OCI-LY3 (cell line): Measurements from ENCODE around the gene NKX3-2.

Experiments
- H2AFZ ChIP-seq: fragments of 200-600, 300-600 bp; shearing (Covaris generic); 2 replicates; pipeline ENCODE4 v1.6.0; 2014; ENCODE audit warnings: antibody characterized with exemption, low read depth, low read length
- H3K27ac ChIP-seq: fragments of 200-600, 300-600 bp; sonication (generic); 2 replicates; pipeline ENCODE4 v1.5.1; 2014; ENCODE audit warnings: mild to moderate bottlenecking, low read length, moderate library complexity, mixed read lengths
- H3K27me3 ChIP-seq: fragments of 200-600, 300-600 bp; sonication (generic); 2 replicates; pipeline ENCODE4 v1.6.1; 2014; ENCODE audit warnings: low read depth, low read length, mixed read lengths
- H3K36me3 ChIP-seq: fragments of 200-600, 300-600 bp; sonication (generic); replicated peaks from 2 replicates; pipeline ENCODE3; 2014; ENCODE audit warnings: low read depth, low read length, mixed read lengths
- H3K4me1 ChIP-seq: fragments of 300-600, 200-600 bp; sonication (generic); 2 replicates; pipeline ENCODE4 v1.6.1; 2014; ENCODE audit warnings: low read length, mixed read lengths
- H3K4me2 ChIP-seq: fragments of 200-600, 300-600 bp; sonication (generic); 2 replicates; pipeline ENCODE4 v1.6.1; 2014; ENCODE audit warnings: low read length, mixed read lengths
- H3K4me3 ChIP-seq: fragments of 300-600, 200-600 bp; sonication (generic); 2 replicates; pipeline ENCODE4 v1.5.1; 2014; ENCODE audit warnings: antibody characterized with exemption, mild to moderate bottlenecking, low read length, moderate library complexity
- H3K79me2 ChIP-seq: fragments of 300-600, 200-600 bp; shearing (Covaris generic); 2 replicates; pipeline ENCODE4 v1.6.1; 2014; ENCODE audit warnings: mild to moderate bottlenecking, low read length, mixed read lengths
- H3K9ac ChIP-seq: fragments of 300-600, 200-600 bp; shearing (Covaris generic); 2 replicates; pipeline ENCODE4 v1.6.0; 2014; ENCODE audit warnings: mild to moderate bottlenecking, low read length, moderate library complexity
- H3K9me3 ChIP-seq: fragments of 200-600, 300-600 bp; shearing (Covaris generic); 2 replicates; pipeline ENCODE4 v1.6.1; 2014; ENCODE audit warnings: low read length, mixed read lengths; ENCODE audit not compliant: insufficient read depth
- H4K20me1 ChIP-seq: fragments of 200-600, 300-600 bp; sonication (generic); 2 replicates; pipeline ENCODE4 v1.6.1; 2016; ENCODE audit warnings: low read length, mixed read lengths; ENCODE audit not compliant: insufficient read depth
- EZH2phosphoT487 ChIP-seq: fragments of 200-600 bp; shearing (Covaris generic); IDR thresholded peaks from 2 replicates; pipeline ENCODE4 v1.6.1; 2018; ENCODE audit warnings: antibody characterized with exemption, mixed run types, low read depth
- TF ChIP-seq, protein P1 (sequence below): fragments of 200-600, 300-600 bp; sonication (generic); IDR thresholded peaks from 2 replicates; pipeline ENCODE4 v1.5.1; 2014; ENCODE audit warnings: antibody characterized with exemption, low read length, low read depth

NKX3-2 gene

DNA sequence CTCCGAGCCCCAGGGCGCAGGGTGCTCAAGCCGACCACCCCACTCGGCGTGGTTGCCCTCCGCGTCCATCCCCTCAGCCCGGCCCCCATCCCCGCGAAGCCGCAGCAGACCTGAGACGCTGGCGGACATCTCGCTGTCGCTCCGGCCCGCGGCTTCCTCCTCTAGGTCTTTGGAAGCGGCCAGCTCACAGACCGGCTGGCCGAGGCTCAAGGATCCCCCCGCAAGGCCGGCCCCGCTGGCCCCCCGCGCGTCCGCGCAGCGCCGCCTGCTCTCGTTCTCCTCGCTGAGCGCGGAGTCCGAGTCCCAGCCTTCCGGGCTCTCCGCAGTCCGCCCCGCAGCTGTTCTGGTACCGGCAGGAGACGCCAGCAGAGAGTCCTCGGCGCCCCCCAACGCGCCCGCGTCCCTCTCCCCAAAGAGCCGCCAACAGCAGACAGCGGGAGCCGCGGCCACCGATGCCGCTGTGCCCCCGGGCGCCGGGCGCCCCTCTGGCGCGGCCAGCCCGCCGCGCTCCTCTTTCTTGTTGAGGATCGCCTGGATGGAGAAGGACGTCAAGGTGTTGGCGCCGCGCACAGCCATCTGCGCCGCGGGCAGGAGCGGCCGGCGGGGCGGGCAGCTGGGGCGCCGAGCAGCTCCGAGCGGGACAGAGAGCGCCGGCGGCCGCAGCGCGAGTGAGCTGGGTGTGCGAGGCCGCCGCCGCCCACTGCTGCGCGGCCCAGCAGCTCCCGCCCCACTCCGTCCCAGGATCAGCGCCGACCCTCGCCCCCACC is at the start of gene NKX3-2:
TSS of gene NKX3-2 (minus strand) at position 670 of the 767 bp plus-strand sequence. CDS start at position 576, 94 bp downstream.
- TF ChIP-seq, protein P1, sequence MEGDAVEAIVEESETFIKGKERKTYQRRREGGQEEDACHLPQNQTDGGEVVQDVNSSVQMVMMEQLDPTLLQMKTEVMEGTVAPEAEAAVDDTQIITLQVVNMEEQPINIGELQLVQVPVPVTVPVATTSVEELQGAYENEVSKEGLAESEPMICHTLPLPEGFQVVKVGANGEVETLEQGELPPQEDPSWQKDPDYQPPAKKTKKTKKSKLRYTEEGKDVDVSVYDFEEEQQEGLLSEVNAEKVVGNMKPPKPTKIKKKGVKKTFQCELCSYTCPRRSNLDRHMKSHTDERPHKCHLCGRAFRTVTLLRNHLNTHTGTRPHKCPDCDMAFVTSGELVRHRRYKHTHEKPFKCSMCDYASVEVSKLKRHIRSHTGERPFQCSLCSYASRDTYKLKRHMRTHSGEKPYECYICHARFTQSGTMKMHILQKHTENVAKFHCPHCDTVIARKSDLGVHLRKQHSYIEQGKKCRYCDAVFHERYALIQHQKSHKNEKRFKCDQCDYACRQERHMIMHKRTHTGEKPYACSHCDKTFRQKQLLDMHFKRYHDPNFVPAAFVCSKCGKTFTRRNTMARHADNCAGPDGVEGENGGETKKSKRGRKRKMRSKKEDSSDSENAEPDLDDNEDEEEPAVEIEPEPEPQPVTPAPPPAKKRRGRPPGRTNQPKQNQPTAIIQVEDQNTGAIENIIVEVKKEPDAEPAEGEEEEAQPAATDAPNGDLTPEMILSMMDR: no peak
- TF ChIP-seq EZH2phosphoT487: no peak
- Histone ChIP-seq H3K27me3 (no peaks in the 10 kb centered on the region), H3K4me3 (no peak within 1 kb of the TSS), H3K4me2 (no peak within 1 kb of the TSS), H2AFZ (no peak within 1 kb of the TSS), H3K36me3 (peaks cover 11% of the 10 kb centered on the region), H3K79me2 (no peaks in the 10 kb centered on the region), H4K20me1 (no peaks in the 10 kb centered on the region), H3K27ac (no peak within 1 kb of the TSS), H3K9me3 (peaks cover 10% of the 10 kb centered on the region), H3K9ac (no peak within 1 kb of the TSS), H3K4me1 (peaks cover 12% of the 10 kb centered on the region)

DNA sequence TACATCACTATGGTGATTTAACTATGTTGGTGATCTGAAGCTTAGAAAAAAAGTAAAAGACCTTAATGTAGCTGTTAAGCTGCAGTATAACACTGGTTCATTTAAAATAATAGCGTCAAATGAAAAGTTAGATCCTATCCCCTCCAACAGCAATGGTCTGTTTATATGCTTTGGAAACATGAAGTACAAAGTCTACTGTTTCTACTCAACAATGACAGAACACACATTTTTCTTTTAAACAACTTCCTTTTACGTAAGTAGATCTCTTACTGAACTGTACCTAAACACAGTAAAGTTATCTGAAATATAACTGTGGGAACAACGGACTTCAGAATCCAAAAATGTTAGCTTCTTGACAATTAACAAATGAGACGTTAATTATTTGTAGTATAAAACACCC is 47.9 kb upstream of the NKX3-2 start:
- no peak overlapping the region for H3K9ac ChIP-seq
- no peak overlapping the region for H2AFZ ChIP-seq
- H3K27ac ChIP-seq: no peak overlapping the region
- H4K20me1 ChIP-seq: no peaks in the 10 kb centered on the region
- no peaks in the 10 kb centered on the region for H3K27me3 ChIP-seq
- TF ChIP-seq, protein P1: no peak
- TF ChIP-seq EZH2phosphoT487: no peak
- no peaks in the 10 kb centered on the region for H3K79me2 ChIP-seq
- H3K4me1 ChIP-seq: peaks cover 3% of the 10 kb centered on the region
- H3K9me3 ChIP-seq: no peaks in the 10 kb centered on the region
- H3K4me3 ChIP-seq: no peak overlapping the region
- H3K36me3 ChIP-seq: peaks cover 47% of the 10 kb centered on the region
- H3K4me2 ChIP-seq: no peak overlapping the region

DNA sequence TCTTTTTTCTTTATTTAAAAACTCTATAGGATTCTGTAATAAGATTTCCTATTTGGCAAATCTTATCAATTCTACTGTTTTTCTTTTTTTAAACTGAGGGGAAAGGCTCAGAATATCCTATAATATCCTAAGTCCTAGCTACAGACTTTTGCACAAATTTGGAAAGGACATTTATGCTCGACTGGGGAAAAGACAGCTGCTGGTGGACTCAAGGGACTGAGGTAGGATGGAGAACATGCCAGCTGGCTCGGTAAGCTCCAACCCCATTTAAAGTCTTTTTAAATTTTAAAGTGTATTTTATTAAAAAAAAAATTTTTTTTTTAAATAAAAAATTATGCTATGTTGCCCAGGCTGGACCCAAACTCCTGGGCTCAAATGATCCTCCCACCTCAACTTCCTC is 46.5 kb upstream of the NKX3-2 start:
- Histone ChIP-seq H3K4me1 (no peaks in the 10 kb centered on the region), H4K20me1 (no peaks in the 10 kb centered on the region), H2AFZ (no peak overlapping the region), H3K36me3 (peaks cover 38% of the 10 kb centered on the region), H3K9me3 (no peaks in the 10 kb centered on the region), H3K4me2 (no peak overlapping the region), H3K9ac (no peak overlapping the region), H3K79me2 (no peaks in the 10 kb centered on the region), H3K4me3 (no peak overlapping the region), H3K27ac (no peak overlapping the region), H3K27me3 (no peaks in the 10 kb centered on the region)
- no peak for TF ChIP-seq EZH2phosphoT487
- TF ChIP-seq, protein P1: no peak

DNA sequence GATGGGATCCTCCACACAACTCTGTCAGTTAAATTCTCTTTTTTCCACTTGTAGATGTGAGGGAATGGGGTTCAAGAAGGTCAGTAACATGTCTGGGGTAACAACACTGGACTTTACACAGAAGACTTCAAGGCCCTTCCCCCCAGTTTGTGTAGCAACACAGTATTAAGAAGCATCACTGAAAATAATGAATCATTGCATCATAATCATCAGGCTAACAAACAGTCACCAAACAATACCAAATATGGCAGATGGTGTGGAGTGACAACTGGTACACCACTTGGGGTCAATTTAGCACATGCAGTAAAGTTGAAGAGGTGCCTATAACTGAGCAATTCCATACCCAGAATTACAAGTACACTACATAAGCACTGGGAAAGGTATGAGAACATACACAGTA is 44.6 kb upstream of the NKX3-2 start:
- no peaks in the 10 kb centered on the region for H3K4me1 ChIP-seq
- no peaks in the 10 kb centered on the region for H3K27me3 ChIP-seq
- H3K9ac ChIP-seq: no peak overlapping the region
- H3K36me3 ChIP-seq: peaks cover 29% of the 10 kb centered on the region
- H2AFZ ChIP-seq: no peak overlapping the region
- no peaks in the 10 kb centered on the region for H4K20me1 ChIP-seq
- no peaks in the 10 kb centered on the region for H3K79me2 ChIP-seq
- H3K4me2 ChIP-seq: no peak overlapping the region
- no peak overlapping the region for H3K27ac ChIP-seq
- no peaks in the 10 kb centered on the region for H3K9me3 ChIP-seq
- no peak for TF ChIP-seq EZH2phosphoT487
- TF ChIP-seq, protein P1: no peak
- no peak overlapping the region for H3K4me3 ChIP-seq
